Ishikawa (cell line): Measurements from ENCODE around the gene RPTOR.

Experiments used
- CEBPB ChIP-seq: IDR thresholded peaks from 2 replicates; pipeline ENCODE4 v1.6.1; 2012
- CREB1 ChIP-seq: IDR thresholded peaks from 2 replicates; pipeline ENCODE4 v1.6.1; 2012; ENCODE audit warnings: low read depth
- EGR1 ChIP-seq: IDR thresholded peaks from 2 replicates; pipeline ENCODE4 v1.6.1; 2012
- EP300 ChIP-seq: IDR thresholded peaks from 2 replicates; pipeline ENCODE4 v1.6.1; 2012; ENCODE audit warnings: borderline replicate concordance
- FOXM1 ChIP-seq: IDR thresholded peaks from 2 replicates; pipeline ENCODE4 v1.6.1; 2012; ENCODE audit warnings: low read depth, borderline replicate concordance
- MAX ChIP-seq: IDR thresholded peaks from 2 replicates; pipeline ENCODE4 v1.6.1; 2012
- NFIC ChIP-seq: IDR thresholded peaks from 2 replicates; pipeline ENCODE4 v1.6.1; 2012
- RAD21 ChIP-seq: IDR thresholded peaks from 2 replicates; pipeline ENCODE4 v1.6.1; 2012; ENCODE audit warnings: low read depth
- REST ChIP-seq: IDR thresholded peaks from 2 replicates; pipeline ENCODE4 v1.6.1; 2012; ENCODE audit warnings: low read depth, mild to moderate bottlenecking
- TAF1 ChIP-seq: IDR thresholded peaks from 2 replicates; pipeline ENCODE4 v1.6.1; 2012; ENCODE audit warnings: low read depth, mild to moderate bottlenecking
- TCF12 ChIP-seq: IDR thresholded peaks from 2 replicates; pipeline ENCODE4 v1.6.1; 2012; ENCODE audit warnings: low read depth
- TEAD4 ChIP-seq: IDR thresholded peaks from 2 replicates; pipeline ENCODE4 v1.6.1; 2012
- USF1 ChIP-seq: IDR thresholded peaks from 2 replicates; pipeline ENCODE4 v1.6.1; 2012
- YY1 ChIP-seq: IDR thresholded peaks from 2 replicates; pipeline ENCODE4 v1.6.1; 2012; ENCODE audit warnings: low read depth
- ZBTB7A ChIP-seq: IDR thresholded peaks from 2 replicates; pipeline ENCODE4 v1.6.1; 2012; ENCODE audit warnings: low read depth

The RPTOR gene

GRCh38 chr17:80799538-80800480 is 255.2 kb downstream of the RPTOR start:
- TF ChIP-seq TCF12: no peak

GRCh38 chr17:80800481-80801391 is 256.1 kb downstream of the RPTOR start:
- TF ChIP-seq TAF1 (no peak), FOXM1 (no peak), NFIC (no peak), USF1 (no peak), EP300 (no peak), ZBTB7A (no peak), MAX (no peak)

- no peak for TF ChIP-seq TAF1
Measured at GRCh38 chr17:80802626-80803450, 258.2 kb downstream of the RPTOR start.

- TF ChIP-seq NFIC (no peak), TAF1 (no peak), EGR1 (no peak), FOXM1 (no peak), TEAD4 (no peak), USF1 (no peak), YY1 (no peak), MAX (no peak), EP300 (no peak), REST (no peak), RAD21 (no peak), CREB1 (no peak), ZBTB7A (no peak), CEBPB (no peak), TCF12 (no peak)
Measured at GRCh38 chr17:80803451-80804428, 259.1 kb downstream of the RPTOR start.

- TF ChIP-seq YY1 (no peak), TCF12 (no peak), EGR1 (no peak), MAX (no peak), TAF1 (no peak), TEAD4 (no peak), ZBTB7A (no peak), REST (no peak), USF1 (no peak), EP300 (no peak), CEBPB (no peak)
Measured at GRCh38 chr17:80804466-80804865, 259.8 kb downstream of the RPTOR start.
